Measurements from ENCODE around the gene TAS2R42.

- TF ChIP-seq CTCF (IDR thresholded peaks at IDR 0.05): no peak
- TF ChIP-seq EZH2 (IDR thresholded peaks at IDR 0.05; ENCODE audit: borderline replicate concordance, insufficient read depth, low read depth, low read length, poor library complexity, severe bottlenecking): no peak
These were observed 22.4 kb downstream of the TAS2R42 start for GRCh38 chr12:11164384-11164783.

All from B cell (primary cell).